ENCODE measurements around the gene HTRA3. TPM values are rescaled to one million over a fixed set of nuclear protein-coding genes. Genes with fewer than 3 reads are reported as not detected.

HTRA3 gene
- total and polyA plus RNA-seq, 10 donors = 0.26 to 5.5 (median 2.5) TPM

- intact Hi-C loops (cut with DNase I; ENCODE audit: low total_unique reads) = no loop called here
- WGBS, 5 donors = 78 to 90% (median 83%) methylated on average over 7 of the region's 7 CpGs
- H3K36me3 ChIP-seq = no peaks in the 10 kb centered on the region
- no peak overlapping the region for H3K27ac ChIP-seq
- no peak overlapping the region for H3K4me3 ChIP-seq
- peaks cover 0 to 19% (median 5%) of the 10 kb centered on the region in 6 donors for H3K4me1 ChIP-seq
- H3K9me3 ChIP-seq = no peaks in the 10 kb centered on the region
- H3K27me3 ChIP-seq (replicated peaks in 1 of 7) = peaks cover 0 to 60% (median 0%) of the 10 kb centered on the region in 7 donors
- no peak for DNase-seq
- no peak for TF ChIP-seq POLR2A (IDR thresholded peaks at IDR 0.05)
- TF ChIP-seq POLR2AphosphoS5 (IDR thresholded peaks at IDR 0.05) = no peak
Measured at GRCh38 chr4:8250637-8251036, 18.9 kb upstream of the HTRA3 start.

DNA sequence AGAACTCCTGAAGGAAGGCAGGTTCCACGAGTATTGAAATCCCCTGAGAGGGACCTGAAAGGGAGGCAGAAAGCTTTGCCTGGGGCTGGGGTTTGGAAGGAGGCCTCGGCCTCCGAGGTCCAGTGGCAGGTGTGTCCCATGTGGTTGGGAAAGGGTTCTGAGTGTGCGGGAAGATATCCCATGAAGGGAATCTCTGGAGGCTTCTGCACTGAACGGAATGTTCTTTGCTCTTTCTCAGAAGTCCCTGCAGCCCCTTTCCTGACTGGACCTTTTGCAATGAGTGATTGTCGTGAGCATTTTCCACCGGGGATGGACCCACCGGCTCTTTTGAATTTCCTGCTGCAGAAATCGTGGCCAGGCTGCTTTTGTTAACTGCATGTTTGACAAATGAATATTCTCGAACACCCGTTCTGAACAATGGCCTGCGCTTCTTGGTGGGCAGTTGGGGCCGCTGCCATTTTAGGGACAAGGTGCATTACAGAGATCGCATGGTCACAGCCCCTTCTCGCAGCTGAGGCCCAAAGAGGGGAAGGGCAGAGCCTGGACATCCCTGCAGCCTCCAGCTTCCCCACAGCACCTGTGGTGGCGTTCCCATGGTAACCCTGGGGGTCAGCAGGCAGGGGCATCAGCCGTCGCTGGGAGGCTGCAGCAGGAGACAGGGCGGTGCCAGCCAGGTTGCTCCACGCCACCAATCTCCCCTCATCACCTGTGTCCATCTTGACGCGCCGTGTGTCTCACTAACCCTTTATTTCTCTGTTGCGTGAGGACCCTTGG, 18.3 kb upstream of the HTRA3 start:
- TF ChIP-seq, protein P1, sequence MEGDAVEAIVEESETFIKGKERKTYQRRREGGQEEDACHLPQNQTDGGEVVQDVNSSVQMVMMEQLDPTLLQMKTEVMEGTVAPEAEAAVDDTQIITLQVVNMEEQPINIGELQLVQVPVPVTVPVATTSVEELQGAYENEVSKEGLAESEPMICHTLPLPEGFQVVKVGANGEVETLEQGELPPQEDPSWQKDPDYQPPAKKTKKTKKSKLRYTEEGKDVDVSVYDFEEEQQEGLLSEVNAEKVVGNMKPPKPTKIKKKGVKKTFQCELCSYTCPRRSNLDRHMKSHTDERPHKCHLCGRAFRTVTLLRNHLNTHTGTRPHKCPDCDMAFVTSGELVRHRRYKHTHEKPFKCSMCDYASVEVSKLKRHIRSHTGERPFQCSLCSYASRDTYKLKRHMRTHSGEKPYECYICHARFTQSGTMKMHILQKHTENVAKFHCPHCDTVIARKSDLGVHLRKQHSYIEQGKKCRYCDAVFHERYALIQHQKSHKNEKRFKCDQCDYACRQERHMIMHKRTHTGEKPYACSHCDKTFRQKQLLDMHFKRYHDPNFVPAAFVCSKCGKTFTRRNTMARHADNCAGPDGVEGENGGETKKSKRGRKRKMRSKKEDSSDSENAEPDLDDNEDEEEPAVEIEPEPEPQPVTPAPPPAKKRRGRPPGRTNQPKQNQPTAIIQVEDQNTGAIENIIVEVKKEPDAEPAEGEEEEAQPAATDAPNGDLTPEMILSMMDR (IDR thresholded peaks at IDR 0.05 in 8 of 11, conservative IDR thresholded peaks at IDR 0.05 in 3 of 11) = no peak
- intact Hi-C loops (cut with DNase I; ENCODE audit: low total_unique reads) = no loop called here
- Histone ChIP-seq H3K36me3 (no peaks in the 10 kb centered on the region), H3K4me1 (peaks cover 0 to 12% (median 3%) of the 10 kb centered on the region in 6 donors), H3K4me3 (no peak overlapping the region), H3K27ac (no peak overlapping the region), H3K27me3 (replicated peaks in 1 of 7) (peaks cover 0 to 66% (median 0%) of the 10 kb centered on the region in 7 donors), H3K9me3 (no peaks in the 10 kb centered on the region)
- no peak for DNase-seq
- 85 to 92% (median 90%) methylated on average over 24 of the region's 24 CpGs for WGBS, 5 donors

DNA sequence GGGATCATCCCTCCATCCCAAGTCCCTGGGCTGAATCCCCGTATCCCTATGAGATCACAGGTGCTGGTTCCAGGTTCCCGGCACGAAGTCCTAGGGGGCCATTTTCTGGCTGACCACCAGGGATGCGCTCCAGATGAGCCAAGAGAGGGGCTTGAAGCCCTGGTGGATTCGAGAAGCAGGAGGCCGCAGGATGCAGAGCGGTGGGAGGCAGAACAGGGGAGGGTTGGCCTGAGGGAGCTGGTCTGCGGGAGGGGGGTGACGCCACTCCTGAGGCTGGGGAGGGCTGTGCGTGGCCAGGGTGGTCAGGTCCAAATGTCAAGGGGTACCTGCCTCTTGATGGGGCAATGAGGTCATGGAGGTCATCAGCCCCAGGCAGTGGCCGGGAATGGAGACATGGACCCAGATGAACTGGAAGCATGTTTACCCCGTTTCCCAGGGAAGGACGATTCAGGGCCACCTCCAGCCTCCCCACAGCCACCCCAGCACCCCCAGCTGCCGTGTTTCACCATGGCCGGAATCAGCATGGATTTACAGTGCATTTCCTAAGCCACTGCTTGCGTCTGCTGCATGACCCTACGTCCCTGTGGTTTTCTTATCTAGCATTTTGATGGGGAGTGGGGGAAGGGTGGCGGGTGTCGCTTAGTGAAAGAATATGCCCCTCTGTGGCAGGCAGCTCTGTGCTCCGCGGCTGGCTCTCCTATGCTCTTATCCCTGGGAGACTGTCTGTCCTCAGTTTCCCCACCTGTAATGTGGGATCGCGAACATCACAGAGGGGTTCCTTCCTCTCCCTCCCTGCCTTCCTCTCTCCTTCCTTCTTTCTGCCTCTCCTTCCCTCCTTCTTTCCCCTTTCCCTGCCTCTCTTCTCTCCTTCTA, 17.0 kb upstream of the HTRA3 start:
- Histone ChIP-seq H3K36me3 (no peaks in the 10 kb centered on the region), H3K27ac (no peak overlapping the region), H3K27me3 (replicated peaks in 1 of 7) (peaks cover 0 to 67% (median 0%) of the 10 kb centered on the region in 7 donors), H3K4me3 (no peak overlapping the region), H3K9me3 (no peaks in the 10 kb centered on the region), H3K4me1 (no peaks in the 10 kb centered on the region)
- WGBS, 5 donors = 68 to 75% (median 74%) methylated on average over 21 to 23 of the region's 23 CpGs
- TF ChIP-seq POLR2A (IDR thresholded peaks at IDR 0.05) = no peak
- no peak for TF ChIP-seq POLR2AphosphoS5 (IDR thresholded peaks at IDR 0.05)
- TF ChIP-seq, protein P1 (IDR thresholded peaks at IDR 0.05 in 8 of 11, conservative IDR thresholded peaks at IDR 0.05 in 3 of 11) = no peak
- intact Hi-C loops (cut with DNase I; ENCODE audit: low total_unique reads) = no loop called here
- DNase-seq = no peak

DNA sequence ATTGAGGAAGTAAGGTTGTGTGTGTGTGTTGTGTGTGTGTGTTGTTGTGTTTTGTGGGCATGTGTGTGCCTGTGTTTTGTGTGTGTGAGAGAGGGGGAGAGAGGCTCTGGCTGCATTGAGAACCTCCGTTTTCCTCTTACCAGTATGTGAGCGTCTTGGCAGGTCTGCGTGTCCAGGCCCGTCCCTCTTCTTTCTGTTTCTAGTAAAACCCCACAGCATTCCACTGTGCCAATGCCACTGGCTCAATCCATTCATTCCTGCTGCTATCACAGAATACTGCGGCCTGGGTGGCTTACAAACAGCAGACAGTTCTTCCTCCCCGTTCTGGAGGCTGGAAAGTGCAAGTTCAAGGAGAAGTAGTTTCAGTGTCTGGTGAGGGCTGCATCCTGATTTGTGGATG, 15.5 kb upstream of the HTRA3 start:
- 83 to 91% (median 86%) methylated on average over 6 of the region's 6 CpGs for WGBS, 5 donors
- Histone ChIP-seq H3K27ac (no peak overlapping the region), H3K27me3 (replicated peaks in 1 of 7) (peaks cover 0 to 63% (median 0%) of the 10 kb centered on the region in 7 donors), H3K9me3 (no peaks in the 10 kb centered on the region), H3K36me3 (no peaks in the 10 kb centered on the region), H3K4me3 (no peak overlapping the region), H3K4me1 (no peaks in the 10 kb centered on the region)
- DNase-seq = no peak
- intact Hi-C loops (cut with DNase I; ENCODE audit: low total_unique reads) = no loop called here
- TF ChIP-seq, protein P1 (IDR thresholded peaks at IDR 0.05 in 8 of 11, conservative IDR thresholded peaks at IDR 0.05 in 3 of 11) = no peak
- TF ChIP-seq POLR2A (IDR thresholded peaks at IDR 0.05) = no peak
- TF ChIP-seq POLR2AphosphoS5 (IDR thresholded peaks at IDR 0.05) = no peak
